ENCODE measurements around the gene KCNJ13.

The KCNJ13 gene

GRCh38 chr2:232776435-232776834 lies at the start of gene KCNJ13:
KCNJ13 (minus strand) TSS chr2:232776565; CDS start chr2:232771362, 5,203 bp downstream.
- no peak for DNase-seq (ENCODE audit: low read depth, low spot score)
- POLR2A ChIA-PET: no interaction called here
- no peak within 1 kb of the TSS for H3K4me3 ChIP-seq (ENCODE audit: low read depth, low read length)
- TF ChIP-seq, protein P1, sequence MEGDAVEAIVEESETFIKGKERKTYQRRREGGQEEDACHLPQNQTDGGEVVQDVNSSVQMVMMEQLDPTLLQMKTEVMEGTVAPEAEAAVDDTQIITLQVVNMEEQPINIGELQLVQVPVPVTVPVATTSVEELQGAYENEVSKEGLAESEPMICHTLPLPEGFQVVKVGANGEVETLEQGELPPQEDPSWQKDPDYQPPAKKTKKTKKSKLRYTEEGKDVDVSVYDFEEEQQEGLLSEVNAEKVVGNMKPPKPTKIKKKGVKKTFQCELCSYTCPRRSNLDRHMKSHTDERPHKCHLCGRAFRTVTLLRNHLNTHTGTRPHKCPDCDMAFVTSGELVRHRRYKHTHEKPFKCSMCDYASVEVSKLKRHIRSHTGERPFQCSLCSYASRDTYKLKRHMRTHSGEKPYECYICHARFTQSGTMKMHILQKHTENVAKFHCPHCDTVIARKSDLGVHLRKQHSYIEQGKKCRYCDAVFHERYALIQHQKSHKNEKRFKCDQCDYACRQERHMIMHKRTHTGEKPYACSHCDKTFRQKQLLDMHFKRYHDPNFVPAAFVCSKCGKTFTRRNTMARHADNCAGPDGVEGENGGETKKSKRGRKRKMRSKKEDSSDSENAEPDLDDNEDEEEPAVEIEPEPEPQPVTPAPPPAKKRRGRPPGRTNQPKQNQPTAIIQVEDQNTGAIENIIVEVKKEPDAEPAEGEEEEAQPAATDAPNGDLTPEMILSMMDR (IDR thresholded peaks at IDR 0.05; ENCODE audit: insufficient read depth, low read length, missing control alignments): no peak
- CTCF ChIA-PET: interaction anchor here (0.8 to 1.5 kb wide), 3 partner anchors 16 to 277 kb away, joined by 3 to 4 read pairs (median 3); no protein-coding TSS in a partner anchor

DNA sequence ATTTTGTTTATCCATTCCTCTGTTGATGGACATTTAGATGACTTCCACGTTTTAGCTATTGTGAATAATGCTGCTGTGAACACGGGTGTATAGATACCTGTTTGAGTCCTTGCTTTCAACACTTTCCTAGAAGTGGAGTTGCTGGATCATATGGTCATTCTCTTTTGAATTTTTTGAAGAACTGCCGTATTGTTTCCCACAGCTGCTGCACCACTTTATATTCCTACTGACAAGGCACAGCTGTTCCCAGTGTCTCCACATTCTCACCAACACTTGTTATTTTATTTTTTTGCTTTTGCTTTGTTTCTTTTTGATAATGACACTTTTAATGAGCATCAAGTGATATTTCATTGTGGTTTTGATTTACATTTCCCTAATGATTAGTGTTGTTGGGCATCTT lies 41.4 kb upstream of the KCNJ13 start:
- no peak overlapping the region for H3K4me3 ChIP-seq (ENCODE audit: low read depth, low read length)
- TF ChIP-seq, protein P1 (IDR thresholded peaks at IDR 0.05; ENCODE audit: insufficient read depth, low read length, missing control alignments): no peak
- DNase-seq (ENCODE audit: low read depth, low spot score): no peak
- ChIA-PET CTCF (interaction anchor here (1.3 to 1.4 kb wide), 2 partner anchors 35 to 237 kb away, joined by 3 read pairs; no protein-coding TSS in a partner anchor), POLR2A (no interaction called here)

- POLR2A ChIA-PET: no interaction called here
- DNase-seq (ENCODE audit: low read depth, low spot score): no peak
- H3K4me3 ChIP-seq (ENCODE audit: low read depth, low read length): no peak overlapping the region
- TF ChIP-seq, protein P1 (IDR thresholded peaks at IDR 0.05; ENCODE audit: insufficient read depth, low read length, missing control alignments): no peak
- CTCF ChIA-PET: no interaction called here
Measured at GRCh38 chr2:232816657-232817056, 40.3 kb upstream of the KCNJ13 start.

GRCh38 chr2:232815569-232815968 lies 39.2 kb upstream of the KCNJ13 start:
- no peak overlapping the region for H3K4me3 ChIP-seq (ENCODE audit: low read depth, low read length)
- ChIA-PET CTCF (interaction anchor here (1.2 kb wide), 1 partner anchor 9 kb away, joined by 3 read pairs; no protein-coding TSS in a partner anchor), POLR2A (no interaction called here)
- no peak for DNase-seq (ENCODE audit: low read depth, low spot score)
- TF ChIP-seq, protein P1 (IDR thresholded peaks at IDR 0.05; ENCODE audit: insufficient read depth, low read length, missing control alignments): no peak

DNA sequence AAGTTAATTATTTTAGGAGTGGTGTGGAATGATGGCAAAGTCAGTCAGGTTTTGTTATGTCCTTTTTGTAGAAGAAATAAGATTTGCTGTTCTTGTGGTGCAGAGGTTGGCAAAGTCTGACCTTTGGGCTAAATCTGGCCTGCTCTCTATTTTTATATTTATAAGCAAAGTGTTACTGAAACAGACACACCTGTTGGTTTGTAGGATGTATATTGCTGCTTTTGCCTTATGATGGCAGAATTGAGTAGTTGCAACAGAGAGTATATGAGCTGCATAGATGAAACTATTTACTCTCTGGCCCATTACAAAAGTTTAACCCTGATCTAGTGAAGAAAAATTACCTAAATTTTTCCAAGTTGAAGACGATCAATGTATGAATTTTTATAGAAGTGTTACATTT lies 34.1 kb upstream of the KCNJ13 start:
- no peak overlapping the region for H3K4me3 ChIP-seq (ENCODE audit: low read depth, low read length)
- ChIA-PET POLR2A (no interaction called here), CTCF (interaction anchor here (1.1 kb wide), 1 partner anchor 43 kb away, joined by 3 read pairs; no protein-coding TSS in a partner anchor)
- no peak for DNase-seq (ENCODE audit: low read depth, low spot score)
- TF ChIP-seq, protein P1 (IDR thresholded peaks at IDR 0.05; ENCODE audit: insufficient read depth, low read length, missing control alignments): no peak

DNA sequence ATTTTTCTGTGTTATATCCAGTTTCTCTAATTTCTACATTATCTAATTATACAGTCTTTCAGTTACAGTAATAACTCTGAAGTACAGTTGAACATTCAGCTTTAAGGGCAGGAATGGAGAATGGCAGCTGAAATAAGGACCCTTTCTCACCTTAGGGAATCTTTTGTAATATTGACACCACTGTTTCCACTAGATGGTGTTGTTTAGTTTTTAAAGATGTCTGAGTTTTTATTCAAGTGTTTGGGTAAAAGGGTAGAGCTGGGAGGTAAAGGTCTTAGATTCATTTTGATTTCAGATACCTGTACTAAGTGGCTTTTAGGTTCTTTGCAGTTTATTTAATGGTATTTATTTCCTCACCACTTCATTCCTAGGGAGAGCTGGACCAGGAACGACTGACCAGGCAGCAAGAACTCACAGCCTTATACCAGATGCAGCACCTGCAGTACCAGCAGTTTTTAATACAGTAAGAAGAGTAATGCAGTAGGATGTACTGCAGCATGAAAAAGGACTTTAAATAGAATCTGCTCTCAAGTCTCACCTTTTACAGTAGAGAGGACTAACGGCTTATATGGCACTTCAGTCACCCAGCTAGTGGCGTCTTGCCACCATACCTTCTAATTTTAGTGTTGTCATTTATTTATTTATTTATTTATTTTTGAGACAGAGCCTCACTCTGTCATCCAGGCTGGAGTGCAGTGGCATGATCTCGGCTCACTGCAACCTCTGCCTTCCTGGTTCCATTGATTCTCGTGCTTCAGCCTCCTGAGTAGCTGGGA lies 33.2 kb upstream of the KCNJ13 start:
- CTCF ChIA-PET: interaction anchor here (1.1 to 1.8 kb wide), 5 partner anchors 9 to 245 kb away, joined by 3 to 6 read pairs (median 4); no protein-coding TSS in a partner anchor
- TF ChIP-seq, protein P1 (IDR thresholded peaks at IDR 0.05; ENCODE audit: insufficient read depth, low read length, missing control alignments): no peak
- H3K4me3 ChIP-seq (ENCODE audit: low read depth, low read length): no peak overlapping the region
- POLR2A ChIA-PET: no interaction called here
- DNase-seq (ENCODE audit: low read depth, low spot score): no peak
